Aortic smooth muscle cell (primary cell): ENCODE data around the gene PRKACA. TPM values are rescaled to one million over a fixed set of nuclear protein-coding genes. Genes with fewer than 3 reads are reported as not detected.

ENCODE experiments used
- total RNA-seq: library from RNA; depleted of rRNA; stranded (reverse); fragments of >200 nt; gene quantifications from 2 replicates; pipeline ENCODE4 v1.2.3, GENCODE V29; 2014

PRKACA gene
- total RNA-seq = 52.2 and 60.1 TPM in 2 replicates

DNA sequence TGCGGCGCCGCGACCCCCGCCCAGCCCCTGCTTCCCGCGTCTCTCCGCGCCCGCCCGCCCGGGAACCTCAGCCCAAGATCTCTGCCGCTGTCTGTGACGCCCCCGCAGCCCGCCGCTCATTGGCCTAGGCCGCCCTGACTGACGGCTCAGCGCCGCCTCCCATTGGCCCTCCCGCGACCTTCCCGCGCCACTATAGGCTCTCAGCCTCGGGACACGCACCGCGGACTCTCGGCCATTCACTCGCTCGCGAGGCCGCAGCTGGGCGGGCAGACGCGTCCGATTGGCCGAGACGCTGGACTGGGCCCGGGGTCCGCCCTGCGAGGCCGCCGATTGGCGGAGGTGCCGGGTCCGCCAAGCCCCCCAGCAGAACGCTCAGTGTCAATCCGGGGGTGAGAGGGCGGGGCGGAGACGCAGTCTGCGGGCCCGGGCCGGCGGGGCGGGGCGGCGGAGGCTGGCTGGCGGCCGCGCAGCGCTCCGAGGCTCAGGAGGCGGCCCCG, at the start of gene PRKACA:
Gene PRKACA (minus strand): TSS at position 95 of the 497 bp plus-strand sequence. CDS start 215 bp downstream, outside the sequence.

DNA sequence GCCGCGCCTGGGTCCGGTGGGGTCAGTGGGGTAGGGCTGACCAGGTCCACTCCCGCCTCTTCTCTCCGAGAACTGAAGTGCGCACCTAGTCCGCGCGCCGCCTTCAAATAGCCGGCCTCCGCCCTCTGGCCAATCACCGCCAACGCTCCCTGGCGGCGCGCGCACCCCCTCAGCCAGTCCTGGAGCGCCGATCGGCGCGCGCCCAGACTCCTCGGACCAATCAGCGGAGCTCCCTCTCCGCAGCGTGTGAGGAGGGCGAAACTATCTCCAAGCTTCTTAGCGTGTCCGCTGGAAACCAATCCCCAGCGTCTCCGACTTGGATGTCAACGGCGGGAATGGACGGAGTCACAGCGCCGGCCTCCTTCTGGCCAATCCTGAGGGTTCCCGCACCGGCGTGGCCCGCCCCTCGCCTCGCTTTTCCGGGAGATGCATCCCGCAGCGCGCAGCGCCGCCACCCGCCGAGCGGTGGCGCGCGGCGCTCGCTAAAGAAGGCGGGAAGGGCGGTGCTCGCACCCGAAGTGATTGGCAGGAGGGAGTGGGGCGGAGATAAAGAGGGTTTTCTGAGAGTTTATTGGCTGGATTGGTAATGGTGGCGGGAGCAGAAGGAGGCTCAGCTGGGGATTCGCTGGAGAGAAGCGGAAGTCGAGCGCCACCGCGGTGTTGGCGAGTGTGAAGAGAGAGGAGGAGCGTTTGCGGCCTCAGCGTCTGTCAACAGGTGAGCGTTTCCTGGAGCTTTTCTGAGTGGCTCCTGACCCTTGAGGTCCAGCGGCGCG, 19.1 kb upstream of the PRKACA start, which contains the start of gene ASF1B:
Gene ASF1B (minus strand): TSS at position 81 of the 773 bp plus-strand sequence. CDS start 133 bp downstream, outside the sequence.

DNA sequence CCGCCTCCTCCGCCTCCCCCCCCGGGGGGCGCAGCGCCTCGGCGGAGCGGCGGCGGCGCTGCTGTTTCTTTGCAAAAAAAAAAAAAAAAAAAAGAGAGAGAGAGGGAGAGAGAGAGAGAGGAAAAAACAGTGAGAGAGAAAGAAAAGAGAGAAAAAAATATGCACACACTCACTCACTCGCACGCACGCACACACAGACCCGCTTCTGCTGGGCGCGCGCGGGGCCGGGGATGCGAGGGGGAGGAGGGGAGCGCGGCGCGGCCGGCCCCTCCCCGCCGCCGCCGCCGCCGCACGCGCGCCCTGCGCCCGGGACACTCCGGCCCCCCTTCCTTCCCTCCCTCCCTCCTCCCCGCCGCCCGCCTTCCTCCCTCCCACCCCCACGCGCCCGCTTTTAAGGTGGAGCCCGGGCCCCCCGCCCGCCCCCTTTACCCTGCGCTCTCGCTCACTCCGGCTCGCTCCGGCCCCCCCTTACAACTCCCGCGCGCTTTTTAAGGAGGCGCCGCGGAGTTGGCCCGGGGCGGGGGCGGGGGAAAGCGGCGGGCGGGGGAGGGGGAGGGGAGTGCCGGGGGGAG, 27.0 kb downstream of the PRKACA start, which contains the start of gene SAMD1:
Gene SAMD1 (minus strand): TSS at position 243 of the 572 bp plus-strand sequence.

DNA sequence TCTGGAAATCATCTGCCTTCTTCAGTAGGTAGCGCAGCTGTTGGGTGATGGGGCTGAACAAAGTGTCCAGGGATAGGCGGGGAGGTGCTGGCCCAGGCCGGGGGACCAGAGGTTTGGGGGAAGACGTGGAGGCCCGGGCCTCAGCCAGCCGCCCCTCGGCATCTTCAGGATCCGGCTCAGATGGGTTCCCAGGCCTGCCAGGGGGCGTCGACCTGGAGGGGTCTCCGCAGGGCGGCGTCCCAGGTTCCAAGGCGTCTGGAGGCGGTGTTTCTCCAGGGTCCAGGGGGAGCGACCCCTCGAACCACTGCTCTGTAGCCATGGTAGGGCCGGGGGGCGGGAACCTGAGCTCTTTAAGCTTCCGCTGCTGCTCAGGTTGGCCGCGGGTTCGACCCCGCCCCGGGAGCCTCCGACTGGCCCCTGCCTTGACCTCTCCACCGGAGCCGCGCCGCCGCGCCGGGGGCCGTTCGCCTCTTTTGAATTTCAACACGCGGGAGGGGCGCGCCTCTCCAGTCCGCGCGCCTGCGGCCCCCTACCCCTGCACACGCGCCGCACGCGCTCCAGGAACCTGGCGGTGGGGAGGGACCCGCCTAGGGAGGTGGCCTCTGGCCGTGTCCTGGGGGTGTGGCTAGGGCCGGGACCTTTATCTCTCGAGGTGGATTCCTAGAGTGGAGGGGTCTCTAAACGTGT, 32.1 kb downstream of the PRKACA start, which contains the start of gene C19orf67:
Gene C19orf67 (minus strand): TSS at position 475 of the 687 bp plus-strand sequence. CDS start 156 bp downstream, at position 319.

DNA sequence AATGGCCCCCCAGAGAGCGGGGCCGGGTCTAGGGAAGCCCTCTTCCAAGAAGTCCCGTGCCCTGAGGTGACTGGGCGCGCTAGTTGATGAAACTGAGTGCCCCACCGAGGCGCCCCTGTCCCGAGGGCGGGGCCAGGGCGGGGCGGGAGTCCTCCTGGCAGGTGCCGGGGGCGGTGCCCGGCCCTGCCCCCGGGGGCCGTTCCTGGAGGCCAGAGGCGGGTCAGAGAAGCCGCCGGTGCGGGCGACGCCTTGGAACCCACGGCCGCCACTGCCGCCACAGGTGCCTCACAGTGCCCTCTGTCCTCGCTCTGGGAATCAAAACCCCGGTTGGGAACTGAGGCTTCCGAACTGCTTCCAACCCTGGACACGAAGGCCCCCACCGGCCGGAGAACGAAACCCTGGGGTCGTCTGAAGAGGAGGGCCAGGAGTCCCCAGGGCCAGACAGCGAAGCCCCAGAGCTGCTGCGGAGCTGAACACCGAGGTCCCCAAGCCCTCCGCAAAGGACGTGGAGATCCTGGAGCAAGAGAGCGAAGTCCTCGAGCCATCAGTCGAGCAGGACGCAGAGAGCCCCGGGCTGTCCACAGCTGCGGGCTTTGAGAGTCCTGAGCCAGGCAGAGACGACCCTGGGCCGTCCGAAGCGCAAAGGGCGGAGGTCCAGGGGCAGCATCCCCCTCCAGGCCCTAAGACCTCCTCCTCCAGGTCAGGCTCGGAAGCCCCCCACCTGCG, 44.9 kb downstream of the PRKACA start, which contains the start of gene MISP3:
Gene MISP3 (plus strand): TSS at position 252 of the 726 bp plus-strand sequence. CDS start 524 bp downstream, outside the sequence.

DNA sequence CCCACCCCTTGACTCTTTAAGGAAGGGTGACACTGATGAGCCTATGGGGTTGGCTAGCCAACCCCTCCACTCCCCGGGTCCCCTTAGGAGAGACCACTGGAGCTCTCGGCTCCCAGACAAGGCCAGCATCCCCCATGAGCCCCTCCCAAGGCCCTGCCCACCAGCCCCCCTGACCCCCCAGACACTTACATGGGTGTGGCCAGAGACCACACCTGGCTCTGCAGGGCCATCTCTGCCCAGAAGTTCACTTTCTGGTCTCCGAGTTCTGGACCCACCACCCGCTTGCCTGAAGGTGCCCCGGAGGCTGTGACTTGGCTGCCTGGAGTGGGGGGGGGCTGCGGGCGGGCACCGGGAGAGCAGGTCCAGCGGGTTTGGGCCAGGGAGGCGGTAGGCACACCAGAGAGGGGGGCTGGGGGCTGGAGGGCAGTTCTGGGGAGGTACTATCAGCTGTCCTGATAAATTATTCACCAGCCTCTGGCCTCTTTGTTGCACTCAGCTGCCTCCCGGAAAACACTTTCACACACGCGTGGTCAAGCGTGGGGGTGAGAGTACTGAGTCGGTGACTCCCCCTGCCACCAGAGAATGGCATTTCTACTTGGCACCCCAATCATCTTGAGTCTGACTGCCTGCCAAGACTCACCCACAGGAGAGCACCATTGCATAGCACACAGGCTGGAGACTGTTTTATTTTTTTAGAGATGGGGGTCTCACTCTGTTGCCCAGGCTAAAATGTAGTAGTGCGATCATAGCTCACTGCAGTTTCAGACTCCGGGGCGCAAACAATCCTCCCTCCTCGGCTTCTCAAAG, 55.6 kb downstream of the PRKACA start, which contains the start of gene PALM3:
Gene PALM3 (minus strand): TSS at position 326 of the 807 bp plus-strand sequence. CDS start 96 bp downstream, at position 230.

Other genes starting within 250 kb of the PRKACA start
- gene NANOS3, start 240.6 kb downstream of the PRKACA start, total RNA-seq = not detected in 2 replicates
- gene BRME1, start 211.6 kb downstream of the PRKACA start, total RNA-seq = 0.87 and 1.2 TPM in 2 replicates
- 5.2 and 8.3 TPM in 2 replicates for gene CC2D1A, start 211.6 kb downstream of the PRKACA start, total RNA-seq
- gene PODNL1, start 179.3 kb downstream of the PRKACA start, total RNA-seq = 0.66 and 0.87 TPM in 2 replicates
- 7.5 and 8.6 TPM in 2 replicates for gene DCAF15, start 165.3 kb downstream of the PRKACA start, total RNA-seq
- 2.9 and 3.0 TPM in 2 replicates for gene RFX1, start 111.4 kb downstream of the PRKACA start, total RNA-seq
- gene RLN3, start 89.6 kb downstream of the PRKACA start, total RNA-seq = not detected in 2 replicates
- gene IL27RA, start 86.0 kb downstream of the PRKACA start, total RNA-seq = 0.75 and 2.1 TPM in 2 replicates
- gene PALM3, start 55.7 kb downstream of the PRKACA start, total RNA-seq = 0.12 TPM in 1 of 2 replicates, not detected in the other
- gene MISP3, start 45.0 kb downstream of the PRKACA start, total RNA-seq = 0.26 and 0.75 TPM in 2 replicates
- gene C19orf67, start 32.0 kb downstream of the PRKACA start, total RNA-seq = not detected in 2 replicates
- 12.4 and 15.3 TPM in 2 replicates for gene SAMD1, start 27.0 kb downstream of the PRKACA start, total RNA-seq
- 6.7 and 12.6 TPM in 2 replicates for gene ASF1B, start 18.8 kb upstream of the PRKACA start, total RNA-seq
- 2.4 and 3.3 TPM in 2 replicates for gene ADGRL1, start 88.4 kb upstream of the PRKACA start, total RNA-seq